Mononuclear cell (primary cell): Measurements from ENCODE around the gene LRRC1. TPM values are rescaled to one million over a fixed set of nuclear protein-coding genes. Genes with fewer than 3 reads are reported as not detected.

Source experiments
- H3K27me3 ChIP-seq: 2 replicates; pipeline ENCODE4 v1.6.0; 2011; ENCODE audit warnings: low read length, control low read depth; ENCODE audit not compliant: insufficient read depth
- H3K4me1 ChIP-seq: 2 replicates; pipeline ENCODE4 v1.5.1; 2011; ENCODE audit warnings: mild to moderate bottlenecking, low read length, control low read depth; ENCODE audit not compliant: insufficient read depth
- H3K4me3 ChIP-seq: 2 replicates; pipeline ENCODE4 v1.5.1; 2011; ENCODE audit warnings: mild to moderate bottlenecking, low read length, moderate library complexity
- H3K9me3 ChIP-seq: 2 replicates; pipeline ENCODE4 v1.5.1; 2011; ENCODE audit warnings: low read depth, mild to moderate bottlenecking, control low read depth, low read length
- total RNA-seq: library from RNA; depleted of rRNA; stranded (reverse); fragments of >200 nt; gene quantifications from one replicate; pipeline ENCODE4 v1.2.3, GENCODE V29; 2012

Gene LRRC1
- total RNA-seq, 1 donor, result 0.73 TPM

- H3K4me3 ChIP-seq, result no peak overlapping the region
- H3K4me1 ChIP-seq, result no peaks in the 10 kb centered on the region
- no peaks in the 10 kb centered on the region for H3K9me3 ChIP-seq
- H3K27me3 ChIP-seq, result no peaks in the 10 kb centered on the region
Observed at GRCh38 chr6:53939830-53940229, 145.0 kb downstream of the LRRC1 start.

GRCh38 chr6:53943395-53943794 is 148.6 kb downstream of the LRRC1 start:
- no peaks in the 10 kb centered on the region for H3K27me3 ChIP-seq
- no peak overlapping the region for H3K4me3 ChIP-seq
- no peaks in the 10 kb centered on the region for H3K9me3 ChIP-seq
- no peaks in the 10 kb centered on the region for H3K4me1 ChIP-seq

GRCh38 chr6:53944091-53944490 is 149.3 kb downstream of the LRRC1 start:
- Histone ChIP-seq H3K4me3 (no peak overlapping the region), H3K9me3 (no peaks in the 10 kb centered on the region), H3K4me1 (no peaks in the 10 kb centered on the region), H3K27me3 (no peaks in the 10 kb centered on the region)

GRCh38 chr6:53944543-53944942 is 149.7 kb downstream of the LRRC1 start:
- Histone ChIP-seq H3K4me1 (no peaks in the 10 kb centered on the region), H3K4me3 (no peak overlapping the region), H3K9me3 (no peaks in the 10 kb centered on the region), H3K27me3 (no peaks in the 10 kb centered on the region)

- no peak overlapping the region for H3K4me3 ChIP-seq
- H3K9me3 ChIP-seq, result no peaks in the 10 kb centered on the region
- no peaks in the 10 kb centered on the region for H3K4me1 ChIP-seq
- no peaks in the 10 kb centered on the region for H3K27me3 ChIP-seq
Observed at GRCh38 chr6:53945765-53946407, 151.1 kb downstream of the LRRC1 start.

- H3K4me1 ChIP-seq, result no peaks in the 10 kb centered on the region
- H3K9me3 ChIP-seq, result no peaks in the 10 kb centered on the region
- no peak overlapping the region for H3K4me3 ChIP-seq
- H3K27me3 ChIP-seq, result no peaks in the 10 kb centered on the region
Observed at GRCh38 chr6:53947780-53948179, 153.0 kb downstream of the LRRC1 start.

- no peak overlapping the region for H3K4me3 ChIP-seq
Observed at GRCh38 chr6:53951383-53951782, 156.6 kb downstream of the LRRC1 start.

GRCh38 chr6:53956068-53956711 is 161.4 kb downstream of the LRRC1 start:
- Histone ChIP-seq H3K4me1 (no peaks in the 10 kb centered on the region), H3K9me3 (no peaks in the 10 kb centered on the region), H3K4me3 (no peak overlapping the region), H3K27me3 (no peaks in the 10 kb centered on the region)

More at GRCh38 chr6:53951383-53951782, 156.6 kb downstream of the LRRC1 start:
- Histone ChIP-seq H3K4me1 (no peaks in the 10 kb centered on the region), H3K9me3 (no peaks in the 10 kb centered on the region), H3K27me3 (no peaks in the 10 kb centered on the region)

- no peak overlapping the region for H3K4me3 ChIP-seq
- no peaks in the 10 kb centered on the region for H3K27me3 ChIP-seq
- H3K4me1 ChIP-seq, result no peaks in the 10 kb centered on the region
- H3K9me3 ChIP-seq, result no peaks in the 10 kb centered on the region
Observed at GRCh38 chr6:53956804-53957203, 162.0 kb downstream of the LRRC1 start.

GRCh38 chr6:53959717-53960116 is 164.9 kb downstream of the LRRC1 start:
- Histone ChIP-seq H3K9me3 (no peaks in the 10 kb centered on the region), H3K27me3 (no peaks in the 10 kb centered on the region), H3K4me3 (no peak overlapping the region), H3K4me1 (no peaks in the 10 kb centered on the region)

- Histone ChIP-seq H3K4me3 (no peak overlapping the region), H3K9me3 (no peaks in the 10 kb centered on the region), H3K27me3 (no peaks in the 10 kb centered on the region), H3K4me1 (no peaks in the 10 kb centered on the region)
Observed at GRCh38 chr6:53960311-53960710, 165.5 kb downstream of the LRRC1 start.

- H3K4me3 ChIP-seq, result no peak overlapping the region
- H3K4me1 ChIP-seq, result no peaks in the 10 kb centered on the region
- no peaks in the 10 kb centered on the region for H3K27me3 ChIP-seq
- H3K9me3 ChIP-seq, result no peaks in the 10 kb centered on the region
Observed at GRCh38 chr6:53961679-53962370, 167.0 kb downstream of the LRRC1 start.

GRCh38 chr6:53962646-53963045 is 167.8 kb downstream of the LRRC1 start:
- H3K9me3 ChIP-seq, result no peaks in the 10 kb centered on the region
- H3K4me3 ChIP-seq, result no peak overlapping the region
- H3K27me3 ChIP-seq, result no peaks in the 10 kb centered on the region
- H3K4me1 ChIP-seq, result no peaks in the 10 kb centered on the region

- H3K9me3 ChIP-seq, result no peaks in the 10 kb centered on the region
- H3K27me3 ChIP-seq, result no peaks in the 10 kb centered on the region
- H3K4me3 ChIP-seq, result no peak overlapping the region
- no peaks in the 10 kb centered on the region for H3K4me1 ChIP-seq
Observed at GRCh38 chr6:53967415-53967814, 172.6 kb downstream of the LRRC1 start.
